CD4-positive, alpha-beta T cell treated with Interleukin-4 for 4 hours (primary cell): Measurements from ENCODE around the gene GPHN.
"Not testable (repeated sequence)": the region's sequence is repeated elsewhere in the genome, so short reads cannot be mapped to it uniquely, and the experiment has no call there.

Source experiments
- DNase-seq: peaks from one replicate; pipeline ENCODE4 v3.0.0-alpha.2; 2020

The GPHN gene

GRCh38 chr14:66974397-66975025 lies 466.6 kb downstream of the GPHN start:
- DNase-seq, result no peak

- DNase-seq, result no peak
Observed at GRCh38 chr14:66975251-66975650, 467.3 kb downstream of the GPHN start.

DNA sequence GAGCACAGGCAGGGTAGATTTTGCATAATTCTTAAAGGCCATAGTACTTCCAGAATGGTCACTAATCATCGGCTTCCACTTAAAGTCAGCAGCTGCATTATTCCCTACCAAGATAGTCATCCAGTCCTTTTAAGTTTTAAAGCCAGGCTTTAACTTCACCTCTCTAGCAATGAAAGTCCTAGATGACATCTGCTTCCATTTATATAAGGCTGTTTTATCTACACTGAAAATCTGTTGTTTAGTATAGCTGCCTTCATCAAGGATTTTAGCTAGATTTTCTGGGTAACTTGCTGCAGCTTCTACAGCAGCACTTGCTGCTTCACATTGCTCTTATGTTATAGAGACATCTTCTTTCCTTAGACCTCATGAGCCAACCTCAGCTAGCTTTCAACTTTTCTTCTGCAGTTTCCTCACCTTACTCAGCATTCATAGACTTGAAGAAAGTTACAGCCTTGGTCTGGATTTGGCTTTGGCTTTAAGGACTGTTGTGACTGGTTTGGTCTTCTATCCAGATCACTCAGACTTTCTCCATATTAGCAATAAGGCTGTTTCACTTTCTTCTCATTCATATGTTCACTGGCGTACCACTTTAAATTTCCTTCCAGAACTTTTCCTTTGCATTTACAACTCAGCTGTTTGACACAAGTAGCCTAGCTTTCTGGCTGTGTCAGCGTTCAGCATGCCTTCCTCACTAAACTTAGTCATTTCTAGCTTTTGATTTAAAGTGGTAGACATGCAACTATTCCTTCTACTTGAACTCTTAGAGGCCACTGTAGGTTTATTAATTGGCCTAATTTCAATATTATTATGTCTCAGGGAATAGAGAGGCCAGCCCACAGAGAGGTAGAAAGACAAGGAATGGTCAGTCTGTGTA lies 471.4 kb downstream of the GPHN start:
- DNase-seq, result no peak

GRCh38 chr14:66982247-66982646 lies 474.3 kb downstream of the GPHN start:
- no peak for DNase-seq

DNA sequence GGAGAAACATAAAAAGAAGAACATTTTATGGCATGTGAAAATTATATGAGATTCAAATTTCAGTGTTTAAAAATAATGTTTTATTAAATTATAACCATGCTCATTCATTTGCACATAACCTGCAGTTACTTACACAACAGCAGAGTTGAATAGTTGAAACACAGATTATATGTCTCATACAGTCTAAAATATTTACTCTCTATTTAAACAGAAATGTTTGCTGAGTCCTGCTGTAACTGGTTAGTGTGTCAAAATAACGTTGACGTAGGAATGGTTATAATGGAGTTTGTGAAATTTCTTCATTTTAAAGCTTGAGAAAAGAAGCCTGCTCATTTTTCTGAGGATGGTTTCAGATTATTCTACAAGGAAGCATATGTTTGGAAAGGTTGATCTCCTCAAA lies 484.8 kb downstream of the GPHN start:
- no peak for DNase-seq

DNA sequence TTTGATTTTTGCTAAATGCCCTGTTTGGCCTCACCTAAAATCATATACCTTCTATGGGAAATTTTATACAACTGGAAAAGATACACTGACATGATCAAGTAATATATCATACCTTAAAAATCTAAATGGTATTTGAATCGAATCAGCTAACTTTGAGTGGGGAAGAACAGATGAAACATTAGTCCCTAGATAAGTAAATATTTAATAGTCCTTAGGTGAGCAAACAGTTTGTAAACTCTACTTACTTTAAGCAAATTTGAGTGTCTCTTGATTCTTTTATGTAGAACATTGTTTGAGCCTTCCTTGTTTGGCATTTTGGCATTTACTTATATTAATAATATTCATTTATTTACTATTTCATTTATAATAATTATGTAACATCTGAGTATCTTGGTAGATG lies 485.6 kb downstream of the GPHN start:
- DNase-seq, result no peak

GRCh38 chr14:66998013-66998412 lies 490.1 kb downstream of the GPHN start:
- DNase-seq, result no peak

DNA sequence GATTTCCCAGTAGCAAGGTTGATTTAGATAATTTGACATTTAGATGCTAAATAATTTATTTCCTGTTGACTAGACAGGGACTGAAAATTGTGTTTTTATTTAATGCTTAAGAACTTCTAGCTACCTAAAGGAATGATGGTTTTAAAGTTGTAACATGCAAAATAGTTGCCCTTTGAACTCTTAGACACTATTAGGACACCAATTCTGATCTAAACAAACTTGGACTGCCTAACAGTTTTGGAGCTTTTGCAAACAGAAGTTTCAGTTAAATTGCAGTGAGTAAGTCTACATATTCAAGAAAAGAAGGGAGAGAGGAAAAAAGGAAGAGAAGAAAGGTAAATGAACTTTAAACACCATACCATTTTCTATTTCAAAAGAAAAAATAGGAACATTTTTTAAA lies 492.0 kb downstream of the GPHN start:
- DNase-seq, result no peak

DNA sequence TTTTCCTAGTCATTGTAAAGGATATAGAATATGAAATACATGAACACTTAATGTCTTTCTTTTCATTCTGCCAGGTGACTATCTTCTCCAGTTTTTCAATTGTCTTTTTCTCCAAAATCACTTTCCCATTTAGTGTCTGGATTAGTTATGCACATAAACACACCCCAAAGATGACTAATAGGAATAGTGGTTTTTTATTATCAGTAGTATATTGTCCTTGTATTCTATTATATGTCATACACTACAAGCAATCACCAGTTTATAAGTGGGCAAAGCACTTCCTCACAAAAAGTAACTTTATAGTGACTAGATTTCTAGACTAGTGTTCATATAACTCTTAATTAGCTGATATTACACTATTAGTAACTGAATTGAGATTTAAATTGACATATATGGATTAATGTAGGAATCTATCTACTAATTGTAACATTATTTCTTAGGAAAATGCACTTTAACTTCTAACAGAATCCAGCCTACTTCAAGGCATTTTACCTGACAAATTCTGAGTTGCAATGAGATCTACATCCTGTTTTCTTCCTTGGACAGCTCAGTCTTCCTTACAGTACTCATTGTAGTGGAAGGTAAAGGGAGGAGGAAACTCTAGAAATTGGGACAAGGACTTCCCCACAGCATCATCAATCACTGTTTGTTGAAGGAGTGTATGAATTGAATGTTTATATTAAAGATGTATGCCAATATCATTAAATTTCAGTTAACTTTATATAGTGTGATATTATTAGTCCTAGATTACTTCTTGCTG lies 495.2 kb downstream of the GPHN start:
- DNase-seq, result no peak

DNA sequence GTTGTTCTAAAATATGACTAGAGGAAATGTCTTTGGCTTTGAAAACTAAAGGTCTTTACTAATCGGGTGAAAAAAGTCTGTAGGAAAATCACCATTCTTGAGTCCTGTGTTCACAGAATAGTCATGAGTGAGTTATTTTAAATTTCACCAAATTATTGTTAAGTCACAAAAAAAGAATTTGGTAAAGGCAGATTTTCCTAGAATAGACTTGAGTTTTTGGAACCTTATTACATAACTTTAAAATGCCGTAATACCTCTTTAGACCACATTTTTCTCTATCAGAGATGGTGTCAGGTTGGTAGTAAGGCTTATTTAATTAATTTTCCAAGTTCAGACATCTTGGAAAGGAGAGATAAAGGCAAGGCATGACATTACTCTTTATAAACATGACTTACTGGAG lies 496.6 kb downstream of the GPHN start:
- no peak for DNase-seq

DNA sequence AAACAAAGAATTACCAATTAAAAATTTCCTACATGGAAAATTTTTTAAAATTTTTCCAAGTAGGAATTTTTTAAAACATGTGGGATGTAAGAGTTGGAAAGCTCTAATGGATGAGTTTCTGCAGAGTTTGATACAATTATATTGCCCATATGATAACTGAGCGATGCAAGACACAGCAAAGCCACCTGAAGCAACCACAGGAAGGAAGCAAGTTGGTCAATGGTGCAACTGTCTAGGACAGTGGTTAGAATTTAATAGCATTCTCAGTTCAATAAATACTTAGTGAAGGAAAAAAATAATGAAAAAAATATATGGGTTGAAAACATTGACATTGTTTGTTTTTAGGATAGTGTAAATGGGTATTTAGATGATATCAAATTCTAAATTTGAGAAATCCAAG lies 502.7 kb downstream of the GPHN start:
- no peak for DNase-seq

GRCh38 chr14:67016856-67017255 lies 508.9 kb downstream of the GPHN start:
- no peak for DNase-seq

GRCh38 chr14:67018720-67019119 lies 510.8 kb downstream of the GPHN start:
- DNase-seq, result no peak

- no peak for DNase-seq
Observed at GRCh38 chr14:67019796-67020195, 511.8 kb downstream of the GPHN start.

DNA sequence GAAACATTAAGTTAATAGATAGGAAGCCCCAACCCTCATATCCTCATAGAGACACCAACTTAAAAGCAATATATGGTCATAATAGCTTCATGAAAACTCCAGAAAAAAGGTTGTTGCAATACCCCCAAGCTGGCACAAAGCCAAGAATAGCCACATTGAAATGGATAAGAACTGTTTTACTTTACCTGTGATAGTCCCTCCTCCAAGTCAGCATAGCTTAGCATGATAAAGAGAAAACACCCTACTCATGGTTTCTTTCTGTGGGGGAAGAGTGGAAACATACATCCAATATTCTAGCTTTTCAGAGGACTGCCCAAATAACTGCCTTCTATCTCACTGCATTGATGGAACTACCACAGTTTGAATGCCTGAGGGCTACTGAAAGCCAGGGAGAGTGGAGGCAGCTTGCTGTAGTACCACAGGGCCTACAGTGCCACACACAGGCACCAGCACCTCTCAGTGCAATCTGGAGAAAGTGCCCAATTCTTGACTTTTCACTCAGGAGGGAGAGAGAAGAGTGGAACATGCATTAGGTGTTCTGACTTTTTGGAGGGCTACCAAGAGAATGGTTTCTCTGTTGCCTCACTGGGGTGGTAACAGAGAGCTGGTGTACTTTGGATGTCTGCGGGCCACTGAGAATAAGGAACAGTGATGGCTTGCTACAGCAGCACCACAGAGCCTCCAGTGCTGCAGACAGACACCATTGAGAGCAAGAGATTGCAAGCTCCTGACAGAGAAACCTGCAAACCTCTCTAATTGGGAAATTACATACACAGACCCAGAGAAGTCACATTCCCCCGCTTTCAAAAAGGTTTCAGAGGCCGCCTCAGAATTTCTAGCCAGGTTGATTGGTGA lies 524.2 kb downstream of the GPHN start:
- DNase-seq, result no peak

DNA sequence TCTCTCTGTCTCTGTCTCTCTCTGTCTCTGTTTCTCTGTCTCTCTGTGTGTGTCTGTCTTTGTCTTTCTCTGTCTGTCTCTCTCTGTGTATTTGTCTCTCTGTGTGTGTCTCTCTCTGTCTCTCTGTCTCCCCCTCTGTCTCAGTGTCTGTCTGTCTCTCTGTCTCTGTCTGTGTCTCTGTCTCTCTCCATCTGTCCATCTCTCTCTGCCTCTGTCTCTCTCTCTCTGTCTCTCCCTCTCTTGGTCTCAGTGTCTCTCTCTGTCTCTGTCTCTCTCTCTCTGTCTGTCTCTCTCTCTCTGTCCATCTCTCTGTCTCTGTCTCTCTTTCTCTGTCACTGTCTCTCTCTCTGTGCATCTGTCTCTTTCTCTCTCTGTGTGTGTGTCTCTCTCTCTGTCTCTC lies 537.5 kb downstream of the GPHN start:
- no peak for DNase-seq

- no peak for DNase-seq
Observed at GRCh38 chr14:67050896-67051295, 542.9 kb downstream of the GPHN start.

- DNase-seq, result no peak
Observed at GRCh38 chr14:67056684-67057083, 548.7 kb downstream of the GPHN start.

DNA sequence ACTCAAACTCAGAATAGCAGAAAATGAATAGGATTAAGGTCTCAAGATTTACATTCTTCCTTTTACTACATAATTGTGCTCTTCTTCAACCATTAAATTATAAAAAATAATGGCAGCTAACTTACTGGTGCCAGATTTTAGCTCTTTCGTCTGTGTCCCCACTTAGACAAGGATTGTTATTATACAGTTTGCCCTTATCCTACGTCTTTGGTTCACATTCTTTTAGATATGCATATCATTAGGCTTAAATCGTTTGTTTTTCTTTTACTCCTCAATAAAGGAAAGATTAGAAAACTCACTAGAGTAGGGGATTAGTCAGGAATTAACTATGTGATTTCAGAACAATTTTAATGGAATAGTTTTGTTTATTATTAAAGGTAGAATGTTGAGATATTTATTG lies 551.6 kb downstream of the GPHN start:
- no peak for DNase-seq

GRCh38 chr14:67060546-67060945 lies 552.6 kb downstream of the GPHN start:
- no peak for DNase-seq

DNA sequence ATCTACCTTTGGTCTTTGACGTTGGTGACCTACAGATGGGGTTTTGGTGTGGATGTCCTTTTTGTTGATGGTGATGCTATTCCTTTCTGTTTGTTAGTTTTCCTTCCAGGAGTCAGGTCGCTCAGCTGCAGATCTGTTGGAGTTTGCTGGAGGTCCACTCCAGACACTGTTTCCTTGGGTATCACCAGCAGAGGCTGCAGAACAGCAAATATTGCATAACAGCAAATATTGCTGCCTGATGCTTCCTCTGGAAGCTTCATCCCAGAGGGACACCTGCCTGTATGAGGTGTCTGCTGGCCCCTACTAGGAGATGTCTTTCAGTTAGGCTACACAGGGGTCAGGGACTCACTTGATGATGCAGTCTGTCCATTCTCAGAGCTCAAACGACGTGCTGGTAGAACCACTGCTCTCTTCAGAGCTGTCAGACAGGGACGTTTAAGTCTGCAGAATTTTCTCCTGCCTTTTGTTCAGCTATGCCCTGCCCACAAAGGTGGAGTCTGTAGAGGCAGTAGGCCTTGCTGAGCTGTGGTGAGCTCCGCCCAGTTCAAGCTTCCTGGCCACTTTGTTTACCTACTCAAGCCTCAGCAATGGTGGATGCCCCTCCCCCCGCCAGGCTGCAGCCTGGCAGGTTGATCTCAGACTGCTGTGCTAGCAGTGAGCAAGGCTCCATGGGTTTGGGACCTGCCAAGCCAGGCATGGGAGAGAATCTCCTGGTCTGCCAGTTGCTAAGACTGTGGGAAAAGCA lies 559.3 kb downstream of the GPHN start:
- DNase-seq, result not testable (repeated sequence)

DNA sequence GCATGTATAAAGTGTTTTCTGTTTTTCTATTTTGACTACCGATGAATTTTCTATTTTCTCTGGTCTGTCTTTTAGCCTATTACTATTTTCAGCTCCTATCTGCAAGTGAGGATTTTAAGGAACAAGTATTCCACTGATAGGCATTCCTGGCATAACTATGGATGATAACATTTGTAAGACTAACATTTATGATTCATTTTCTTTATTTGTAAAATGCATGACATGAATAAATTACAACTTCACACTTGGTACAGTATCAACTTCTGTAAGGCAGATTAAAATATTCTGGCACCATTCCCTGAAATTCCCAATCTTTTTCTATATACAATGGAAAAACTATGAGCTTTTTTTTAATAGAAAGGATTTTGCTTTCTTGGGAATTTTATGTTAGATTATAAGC lies 560.3 kb downstream of the GPHN start:
- DNase-seq, result no peak
